Fibroblast of lung (primary cell): ENCODE data around the gene NNT.

Source experiments
- CTCF ChIP-seq, 2 donors: IDR thresholded peaks in 1 of 2; conservative IDR thresholded peaks in 1 of 2; 1 replicate in 1 of 2; 2 replicates in 1 of 2; pipeline ENCODE4 v1.5.1; 2011 to 2012; ENCODE audit warnings: low read length in 2 of 2, control low read depth in 1 of 2, inconsistent platforms in 1 of 2, low read depth in 1 of 2, mild to moderate bottlenecking in 1 of 2
- EZH2 ChIP-seq: IDR thresholded peaks from 2 replicates; pipeline ENCODE4 v1.5.1; 2012; ENCODE audit warnings: low read length, control low read depth, mild to moderate bottlenecking; ENCODE audit errors: missing control alignments

- no peak for TF ChIP-seq CTCF (conservative IDR thresholded peaks at IDR 0.05 in 1 of 2, IDR thresholded peaks at IDR 0.05 in 1 of 2; ENCODE audit: low read depth in 1 of 2, low read length in 2 of 2)
- no peak for TF ChIP-seq EZH2
Observed at GRCh38 chr5:43679214-43679613, 76.2 kb downstream of the NNT start.
